HK-2 (cell line): Measurements from ENCODE around the gene RXRB.

ENCODE experiments used
- DNase-seq: peaks from one replicate; pipeline ENCODE4 v3.0.0-alpha.2; 2018; ENCODE audit not compliant: unreplicated experiment

RXRB gene

DNA sequence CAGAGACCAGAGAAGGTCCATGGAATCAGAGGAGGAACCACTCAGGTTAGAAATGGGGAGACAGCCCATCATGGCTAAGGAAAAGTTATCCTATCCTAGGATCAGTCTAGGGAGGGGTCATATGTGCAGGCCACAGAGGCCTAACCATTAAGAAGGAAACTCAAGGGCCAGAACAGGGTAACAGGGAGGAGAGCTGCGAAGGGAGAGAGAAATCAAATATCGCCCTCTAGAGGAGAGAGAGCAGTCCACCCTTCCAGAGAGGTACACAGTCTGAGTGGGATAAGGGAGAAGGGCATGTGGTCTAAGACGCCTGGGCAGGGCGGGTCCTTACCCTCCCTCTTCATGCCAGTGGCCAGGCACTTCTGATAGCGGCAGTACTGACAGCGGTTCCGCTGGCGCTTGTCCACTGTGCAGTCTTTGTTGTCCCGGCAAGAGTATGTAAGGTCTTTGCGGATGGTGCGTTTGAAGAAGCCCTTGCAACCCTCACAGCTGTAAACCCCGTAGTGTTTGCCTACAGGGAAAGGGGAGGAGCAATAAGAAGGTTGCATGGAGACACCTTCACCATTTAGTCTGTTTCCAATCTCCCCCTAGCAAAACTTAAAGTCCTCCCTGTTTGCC is 2.9 kb downstream of the RXRB start:
- no peak for DNase-seq

DNA sequence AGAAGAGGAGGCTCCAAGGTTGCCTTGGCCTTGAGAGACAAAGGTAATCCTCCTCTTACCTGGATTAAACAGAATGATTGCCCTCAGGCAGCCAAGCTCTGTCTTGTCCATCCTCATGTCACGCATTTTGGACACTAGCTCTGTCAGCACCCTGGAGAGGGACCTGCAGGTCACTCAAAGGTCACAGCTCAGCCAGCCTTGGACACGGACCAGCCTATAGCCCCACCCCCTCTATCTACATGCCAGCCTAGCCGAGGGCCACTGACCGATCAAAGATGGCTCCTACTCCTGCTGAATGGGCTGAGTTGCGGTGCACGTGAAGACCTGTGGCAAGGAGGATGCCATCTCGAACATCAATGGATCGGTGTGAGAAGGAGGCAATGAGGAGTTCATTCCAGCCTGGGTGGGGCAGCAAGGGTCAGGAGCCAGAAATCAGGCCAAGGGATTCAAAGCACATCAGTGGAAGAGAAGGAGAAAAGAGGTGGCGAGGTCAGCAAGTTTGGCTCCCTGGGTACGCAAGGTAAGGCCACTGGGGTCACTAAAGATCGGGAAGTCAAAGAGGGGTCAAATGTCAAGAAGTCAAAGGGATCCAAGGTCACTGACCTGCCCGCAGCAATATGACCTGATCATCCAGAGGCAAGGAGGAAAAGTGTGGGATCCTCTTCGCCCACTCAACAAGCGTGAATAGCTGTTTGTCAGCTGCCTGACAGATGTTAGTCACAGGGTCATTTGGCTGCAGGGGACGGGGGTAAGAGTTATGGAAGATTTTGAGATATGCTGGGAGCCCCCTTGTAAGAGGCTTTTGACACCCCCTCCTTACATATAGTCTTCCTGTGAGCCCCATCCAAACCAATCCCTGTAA is 4.9 kb downstream of the RXRB start:
- no peak for DNase-seq

GRCh38 chr6:33194431-33194979 is 6.0 kb downstream of the RXRB start:
- no peak for DNase-seq

GRCh38 chr6:33193619-33194018 is 6.8 kb downstream of the RXRB start:
- DNase-seq, result no peak

GRCh38 chr6:33192671-33193602 is 7.5 kb downstream of the RXRB start:
- no peak for DNase-seq

- no peak for DNase-seq
These were observed 8.3 kb downstream of the RXRB start, which contains the start of gene COL11A2 for GRCh38 chr6:33192105-33192646. Gene COL11A2, minus strand, starts transcription at chr6:33192467. Its CDS starts 227 bp downstream, at chr6:33192240.

DNA sequence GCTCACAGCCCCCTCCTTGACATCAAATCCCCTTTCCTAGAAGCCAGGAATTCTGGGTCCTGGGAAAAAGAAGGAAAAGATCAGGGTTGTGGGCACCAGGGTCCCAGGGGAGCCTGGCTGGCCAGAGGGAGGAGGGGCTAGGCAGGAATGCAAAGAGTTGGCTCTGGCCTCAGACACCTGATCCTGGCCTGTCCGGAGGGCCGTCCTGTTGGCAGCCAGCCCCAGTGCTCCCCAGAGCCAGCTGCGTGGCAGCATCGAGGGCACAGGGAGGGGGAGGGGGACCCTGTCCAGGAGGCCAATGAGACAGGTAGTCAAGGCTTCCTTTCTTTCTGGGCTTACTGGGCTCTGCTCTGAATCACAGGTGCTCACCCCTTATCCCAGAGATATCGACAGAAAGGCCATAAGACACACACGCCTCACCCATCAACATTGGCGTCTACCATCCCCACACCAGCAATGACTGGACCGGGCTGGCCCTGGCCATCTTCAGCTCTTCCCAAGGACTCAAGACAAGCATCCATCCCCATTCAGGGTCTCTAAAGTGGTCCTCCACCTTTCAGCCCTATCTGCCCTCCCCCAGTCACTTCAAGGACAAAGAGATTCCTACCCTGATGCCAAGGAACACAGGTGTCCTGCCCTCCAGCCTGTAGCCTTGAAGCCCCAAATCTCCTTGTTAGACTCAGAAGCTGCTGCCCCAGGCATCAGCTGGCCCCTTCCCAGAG is 8.9 kb downstream of the RXRB start:
- DNase-seq, result no peak

GRCh38 chr6:33190504-33191107 is 9.9 kb downstream of the RXRB start:
- DNase-seq, result no peak

GRCh38 chr6:33189625-33190448 is 10.6 kb downstream of the RXRB start:
- no peak for DNase-seq

DNA sequence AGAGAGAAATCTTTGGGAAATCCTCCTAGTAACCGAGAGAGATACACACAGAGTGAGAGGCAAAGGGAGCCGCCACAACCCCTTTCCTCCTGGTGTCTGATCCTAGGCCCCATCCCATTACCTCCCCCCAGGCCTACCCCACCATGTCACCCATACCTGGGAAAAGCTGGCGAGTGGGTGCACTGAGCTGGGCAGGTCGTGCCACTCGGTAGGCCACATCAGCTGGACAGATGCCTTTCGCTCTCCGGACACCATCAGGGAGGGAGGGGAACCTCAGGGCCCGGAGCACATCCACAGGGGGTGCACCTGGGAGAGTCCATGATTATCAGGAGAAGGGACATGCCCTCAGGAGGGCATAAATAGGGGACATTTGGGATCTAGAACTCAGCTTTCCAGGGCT is 11.3 kb downstream of the RXRB start:
- DNase-seq, result no peak

DNA sequence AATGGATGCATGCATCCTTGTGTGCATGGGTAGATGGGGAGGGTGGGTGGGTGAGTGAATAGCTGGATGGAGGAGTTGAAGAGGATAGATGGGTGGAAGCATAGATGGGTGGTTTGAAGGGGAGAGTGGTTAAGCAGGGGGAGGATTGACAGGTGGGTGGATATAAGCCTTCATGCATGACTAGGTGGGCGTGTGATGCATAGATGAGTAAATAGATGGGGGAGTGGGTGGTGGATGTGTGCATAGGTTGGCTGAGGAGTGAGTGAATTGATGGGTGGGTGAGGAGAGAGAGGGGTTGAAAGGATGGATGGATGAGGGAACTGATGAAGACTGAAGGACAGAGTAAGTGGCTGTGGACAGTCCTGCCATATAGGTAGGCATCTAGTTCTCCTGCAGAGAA is 12.7 kb downstream of the RXRB start:
- no peak for DNase-seq

GRCh38 chr6:33185654-33186187 is 14.7 kb downstream of the RXRB start:
- no peak for DNase-seq

DNA sequence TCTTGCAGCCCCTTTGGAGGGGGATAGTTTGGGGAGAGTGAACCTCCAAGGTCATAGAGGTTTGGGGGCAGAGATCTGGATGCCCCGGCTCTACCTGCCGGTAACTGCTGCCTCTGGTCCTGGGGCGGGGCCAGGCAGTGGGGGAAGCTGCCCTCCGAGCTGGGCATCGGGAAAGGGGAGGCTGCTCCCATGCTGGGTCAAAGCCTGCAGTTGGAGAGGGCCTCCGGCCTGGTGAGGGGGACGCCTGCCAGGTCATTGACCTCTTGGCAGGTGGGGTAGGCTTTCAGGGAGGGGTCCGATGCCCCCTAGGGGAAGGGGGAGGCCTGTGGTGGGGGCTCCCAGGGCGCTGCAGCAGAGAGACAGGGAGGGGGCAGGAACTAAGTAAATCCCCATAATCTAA is 15.3 kb downstream of the RXRB start:
- DNase-seq, result no peak

DNA sequence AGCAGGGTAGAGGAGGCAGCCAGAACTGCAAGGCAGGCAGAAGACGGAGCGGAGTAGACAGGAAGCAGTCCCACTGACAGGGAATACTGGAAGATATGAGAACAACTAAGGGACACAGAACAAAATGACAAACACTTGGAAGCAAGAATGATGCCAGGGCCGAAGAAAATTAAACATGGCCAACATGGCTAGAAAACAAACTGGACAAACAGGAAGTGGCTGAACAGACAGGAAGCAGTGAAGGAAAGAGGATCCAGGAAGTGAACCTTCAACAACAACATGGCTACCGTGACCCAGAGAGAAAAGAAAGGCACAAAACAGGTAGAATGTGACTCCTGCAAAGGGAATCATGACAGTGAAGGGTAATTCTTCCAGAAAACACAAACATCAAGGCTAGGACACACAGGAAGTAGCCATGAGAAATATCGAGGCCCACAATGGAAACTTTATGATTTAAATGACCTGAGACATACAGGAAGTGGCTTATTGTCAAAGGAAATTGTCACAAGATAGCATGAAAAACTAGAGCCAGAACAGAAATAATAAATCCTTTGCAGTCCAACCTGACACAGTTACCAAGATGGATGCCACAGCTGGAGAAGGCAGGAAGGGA is 17.3 kb downstream of the RXRB start:
- no peak for DNase-seq

DNA sequence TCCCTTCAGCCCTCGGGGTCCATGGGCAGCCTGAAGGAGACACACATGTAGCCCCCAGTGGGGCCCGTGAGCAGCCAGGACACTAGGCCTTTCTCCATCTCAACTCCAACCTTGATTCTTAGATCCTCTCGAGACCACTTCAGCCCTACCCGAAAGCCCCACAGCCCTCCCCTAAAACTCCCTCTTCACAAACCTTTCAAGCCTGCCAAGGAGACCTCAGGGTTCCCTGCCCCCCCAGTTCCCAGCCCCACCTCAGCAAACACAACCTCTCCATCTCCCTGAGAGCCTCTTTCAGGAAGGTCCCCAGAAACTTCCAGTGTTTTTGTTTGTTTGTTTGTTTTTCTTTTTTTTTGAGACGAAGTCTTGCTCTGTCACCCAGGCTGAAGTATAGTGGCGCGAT is 19.3 kb downstream of the RXRB start:
- no peak for DNase-seq

DNA sequence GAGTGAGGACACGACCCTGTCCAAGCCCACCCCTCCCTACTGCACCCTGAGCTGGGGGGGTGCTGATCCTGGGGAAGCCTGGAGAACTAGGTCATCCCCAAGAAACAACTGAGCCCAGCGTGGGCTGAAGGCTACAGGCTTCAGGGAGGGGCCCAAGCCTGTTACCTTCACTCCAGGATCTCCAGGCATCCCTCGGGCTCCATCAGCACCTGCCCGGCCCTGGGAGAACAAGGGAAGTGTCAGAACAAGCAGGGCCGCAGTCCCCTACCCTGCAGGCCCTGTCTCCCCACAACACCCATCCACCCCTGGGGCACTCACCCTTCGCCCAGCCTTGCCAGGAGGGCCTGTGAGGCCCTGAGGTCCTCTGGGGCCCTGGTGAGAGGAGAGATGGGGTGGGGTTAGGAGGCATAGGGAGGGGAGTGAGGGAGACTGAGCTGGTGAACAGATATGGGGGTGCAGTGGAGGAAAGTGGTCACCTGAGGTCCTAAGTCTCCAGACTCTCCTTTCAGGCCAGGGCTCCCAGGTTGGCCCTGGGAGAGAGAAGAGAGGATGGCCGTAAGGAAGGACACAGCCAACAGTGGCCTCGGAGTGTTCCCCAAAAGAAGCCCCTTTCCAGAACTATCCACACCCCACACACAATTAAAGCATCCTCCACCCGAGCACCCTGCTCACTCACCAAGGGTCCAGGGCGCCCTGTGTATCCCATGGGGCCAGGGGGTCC is 21.6 kb downstream of the RXRB start:
- DNase-seq, result no peak

GRCh38 chr6:33177552-33178446 is 22.7 kb downstream of the RXRB start:
- no peak for DNase-seq
